Umbilical cord (tissue), 2 donors: ENCODE data around the gene PGLYRP4. TPM values are rescaled to one million over a fixed set of nuclear protein-coding genes. Genes with fewer than 3 reads are reported as not detected.

Experiments used
- DNase-seq: peaks from one replicate; pipeline ENCODE4 v3.0.0-alpha.2; 2015; ENCODE audit warnings: low spot score
- total RNA-seq: library from RNA; depleted of rRNA; stranded (reverse); fragments of >200 nt; gene quantifications from one replicate; pipeline ENCODE4 v1.2.3, GENCODE V29; 2014; ENCODE audit warnings: low replicate concordance; ENCODE audit not compliant: insufficient read depth

PGLYRP4 gene
- total RNA-seq, 1 donor from 2014 or later = 0.48 TPM

DNA sequence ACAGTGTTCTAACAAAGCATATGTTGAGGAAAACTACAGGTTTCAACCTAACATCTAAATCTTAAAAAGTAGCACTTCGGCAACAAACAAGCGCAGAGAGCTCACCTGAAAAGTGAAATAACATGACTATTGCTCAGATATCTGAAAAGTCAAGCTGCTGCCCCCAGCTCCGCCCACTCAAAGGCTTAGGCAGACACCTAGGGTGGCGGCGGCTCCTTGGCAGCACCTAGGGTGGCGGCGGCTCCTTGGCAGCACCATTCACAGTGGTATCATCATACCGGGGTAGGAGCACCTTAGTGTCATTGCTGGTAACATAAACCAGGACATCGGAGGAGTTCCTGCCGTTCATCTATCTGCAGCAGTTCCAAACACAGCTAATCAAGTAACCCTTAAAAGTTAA, 30.9 kb upstream of the PGLYRP4 start:
- DNase-seq = no peak

DNA sequence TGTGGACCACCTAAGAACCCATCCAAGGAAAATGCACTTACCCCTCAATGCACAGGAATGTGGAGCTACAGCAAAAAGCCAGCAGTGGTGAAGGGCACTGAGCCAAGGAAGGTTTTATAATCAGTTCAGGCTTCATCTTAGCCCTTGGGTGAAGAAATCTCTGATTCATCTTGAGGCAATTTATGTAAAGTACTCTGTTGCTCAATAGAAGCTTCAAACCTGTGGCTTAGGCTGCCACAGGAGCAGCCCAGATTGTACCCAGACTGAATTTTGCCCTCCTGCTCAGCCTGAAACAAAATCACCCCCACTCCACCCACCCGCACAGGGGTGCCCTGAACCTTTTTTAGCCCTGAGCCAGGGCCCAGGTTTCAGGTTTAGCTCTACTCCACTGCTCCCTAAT, 26.9 kb upstream of the PGLYRP4 start, which contains the start of gene S100A12:
TSS of gene S100A12 (minus strand) at position 111 of the 400 bp plus-strand sequence. CDS start 1,029 bp downstream, outside the sequence.
- DNase-seq = peak; percentile 60

DNA sequence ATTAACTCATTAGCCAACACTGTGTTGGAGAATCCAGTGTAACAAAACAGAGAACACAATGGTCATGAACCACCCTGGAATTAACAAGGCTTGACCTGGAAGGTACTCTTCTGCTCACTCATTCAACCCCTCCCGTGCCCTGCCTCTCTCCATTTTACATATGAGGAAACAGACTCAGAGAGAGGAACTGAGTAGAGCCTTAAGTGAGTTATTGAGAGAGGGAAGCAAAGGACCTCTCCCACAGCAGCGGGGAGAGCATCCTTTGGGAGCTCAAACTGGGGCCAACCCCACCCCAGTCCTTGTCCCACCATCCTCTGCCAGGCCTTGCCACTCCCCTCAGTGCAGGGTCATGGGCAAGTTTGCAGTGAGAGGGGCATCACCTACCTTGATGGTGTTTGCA, 25.4 kb upstream of the PGLYRP4 start:
- DNase-seq = no peak

DNA sequence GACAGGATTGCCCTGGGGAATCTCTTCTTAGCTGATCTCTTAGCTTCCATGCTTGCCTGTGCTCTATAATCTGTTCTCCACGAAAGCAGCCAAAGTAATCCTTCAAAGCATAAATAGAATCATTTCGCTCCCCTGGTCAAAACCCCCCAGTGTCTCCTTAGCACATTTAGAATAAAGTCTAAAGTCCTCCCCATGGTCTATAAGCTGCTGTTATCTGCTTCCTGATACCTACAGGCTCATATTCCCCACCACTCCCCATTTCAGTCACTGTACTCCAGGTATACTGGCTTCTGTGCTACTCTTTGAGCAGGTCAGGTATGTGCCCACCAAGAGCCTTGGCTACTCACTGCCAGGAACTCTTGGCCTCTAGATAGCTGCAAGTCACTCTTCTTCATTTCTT, 23.9 kb upstream of the PGLYRP4 start:
- no peak for DNase-seq

DNA sequence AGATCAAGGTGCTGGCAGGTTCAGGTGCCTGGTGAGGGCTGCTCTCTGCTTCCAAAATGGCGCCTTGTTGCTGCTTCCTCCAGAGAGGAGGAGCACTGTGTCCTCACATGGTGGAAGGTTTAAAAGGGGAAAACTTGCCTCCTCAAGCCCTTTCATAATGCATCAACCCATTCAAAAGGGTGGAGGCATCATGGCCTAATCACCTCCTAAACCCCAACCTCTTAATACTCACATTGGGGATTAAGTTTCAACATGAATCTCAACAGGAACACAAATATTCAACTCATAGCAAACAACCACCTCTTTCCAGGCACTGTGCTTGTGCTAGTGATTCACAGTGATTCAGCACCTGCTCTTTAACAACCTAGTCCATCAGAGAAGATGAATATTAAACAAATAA, 22.6 kb upstream of the PGLYRP4 start:
- DNase-seq = no peak

DNA sequence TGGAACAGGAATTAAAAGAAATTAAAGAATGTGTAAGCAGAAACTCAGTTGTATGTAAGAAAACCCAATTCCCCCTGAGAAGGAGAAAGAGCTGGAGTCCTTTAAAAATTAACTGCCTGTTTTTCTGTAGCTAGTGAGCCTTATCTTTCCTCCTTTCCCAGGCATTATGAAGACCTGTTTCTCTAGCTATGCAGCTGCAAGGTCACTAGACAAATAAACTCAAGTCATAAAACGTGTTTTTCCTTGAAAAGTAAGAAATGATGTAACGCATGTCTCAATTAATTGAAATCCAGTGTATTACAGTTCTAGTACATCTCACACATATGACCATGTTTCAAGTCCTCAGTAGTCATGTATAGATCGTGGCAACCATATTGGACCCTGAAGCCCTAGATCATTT, 21.5 kb upstream of the PGLYRP4 start:
- DNase-seq = no peak

DNA sequence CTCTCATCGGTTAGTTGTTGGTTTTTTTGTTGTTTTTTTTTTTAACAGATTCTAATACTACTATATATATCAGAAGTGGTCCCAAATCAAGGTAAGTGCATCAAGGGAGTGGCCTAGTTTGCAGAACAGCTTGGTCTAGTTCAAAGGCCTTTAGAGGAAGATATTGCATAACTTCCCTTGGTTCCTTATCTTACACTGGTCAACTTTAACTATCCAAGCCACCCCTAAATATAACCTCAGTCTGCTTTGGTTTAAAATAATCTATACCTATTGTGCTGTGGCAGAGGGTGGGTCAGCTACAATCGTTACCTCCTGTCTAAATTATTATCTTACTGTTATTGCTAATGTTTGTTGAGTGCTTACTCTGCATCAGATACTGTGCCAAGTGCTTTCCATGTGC, 19.9 kb upstream of the PGLYRP4 start:
- DNase-seq = no peak

DNA sequence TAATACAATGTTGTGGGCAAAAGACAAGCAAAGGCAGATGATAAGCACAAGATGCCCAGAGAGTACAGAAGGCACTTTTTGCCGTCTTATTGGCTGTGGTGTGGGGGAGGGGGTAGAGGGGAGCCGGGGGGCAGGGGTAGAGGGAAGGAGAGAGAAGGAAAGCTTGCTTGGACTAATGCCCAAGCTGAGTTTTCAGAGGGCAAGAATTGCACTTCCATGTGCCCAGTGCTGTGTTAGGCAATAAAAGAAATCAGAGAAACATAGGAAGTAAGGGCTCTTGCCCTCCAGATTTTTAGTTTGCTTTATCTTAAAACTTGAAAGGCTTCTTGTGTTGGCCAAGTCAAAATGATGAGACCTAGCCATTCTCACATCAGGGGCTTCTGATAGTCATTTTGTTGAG, 18.4 kb upstream of the PGLYRP4 start:
- no peak for DNase-seq

DNA sequence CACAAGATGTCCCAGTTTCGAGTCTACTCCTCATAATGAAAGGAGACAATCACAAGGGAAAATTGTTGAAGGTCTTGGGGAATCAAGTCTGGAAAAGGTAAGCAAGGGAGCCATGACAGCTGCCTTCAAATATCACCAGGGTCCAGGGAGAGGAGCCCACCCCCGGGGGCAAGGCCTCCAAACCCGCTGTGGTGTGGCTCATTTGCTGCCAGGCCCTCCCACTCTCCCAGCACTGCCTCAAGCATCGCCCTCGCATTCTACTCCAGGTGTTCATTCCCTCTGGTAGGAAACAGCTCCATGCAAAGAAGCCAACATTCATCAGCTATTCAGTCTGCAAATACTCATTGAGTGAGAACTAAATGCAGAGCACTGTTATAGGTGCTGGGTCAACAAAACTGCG, 17.6 kb upstream of the PGLYRP4 start:
- no peak for DNase-seq

DNA sequence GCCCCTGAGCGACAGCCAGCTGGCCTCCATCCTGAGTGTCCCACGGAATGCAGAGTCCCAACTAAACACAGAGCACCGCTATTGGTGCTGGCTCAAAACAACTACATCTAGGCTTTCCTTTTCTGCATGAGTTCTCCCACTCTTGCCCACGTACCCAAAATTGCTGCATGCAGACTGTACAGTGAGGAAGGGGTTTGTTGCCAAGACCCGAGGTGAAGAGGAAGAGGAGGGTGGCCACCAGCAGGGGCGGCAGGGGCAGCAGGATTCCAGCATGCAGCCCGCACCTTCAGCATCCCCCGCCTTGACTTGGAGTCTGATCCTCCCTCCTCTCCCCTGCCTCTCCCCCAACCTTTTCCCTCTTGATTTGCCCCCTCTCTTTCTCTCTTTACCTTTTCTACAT, 17.1 kb upstream of the PGLYRP4 start:
- DNase-seq = no peak

DNA sequence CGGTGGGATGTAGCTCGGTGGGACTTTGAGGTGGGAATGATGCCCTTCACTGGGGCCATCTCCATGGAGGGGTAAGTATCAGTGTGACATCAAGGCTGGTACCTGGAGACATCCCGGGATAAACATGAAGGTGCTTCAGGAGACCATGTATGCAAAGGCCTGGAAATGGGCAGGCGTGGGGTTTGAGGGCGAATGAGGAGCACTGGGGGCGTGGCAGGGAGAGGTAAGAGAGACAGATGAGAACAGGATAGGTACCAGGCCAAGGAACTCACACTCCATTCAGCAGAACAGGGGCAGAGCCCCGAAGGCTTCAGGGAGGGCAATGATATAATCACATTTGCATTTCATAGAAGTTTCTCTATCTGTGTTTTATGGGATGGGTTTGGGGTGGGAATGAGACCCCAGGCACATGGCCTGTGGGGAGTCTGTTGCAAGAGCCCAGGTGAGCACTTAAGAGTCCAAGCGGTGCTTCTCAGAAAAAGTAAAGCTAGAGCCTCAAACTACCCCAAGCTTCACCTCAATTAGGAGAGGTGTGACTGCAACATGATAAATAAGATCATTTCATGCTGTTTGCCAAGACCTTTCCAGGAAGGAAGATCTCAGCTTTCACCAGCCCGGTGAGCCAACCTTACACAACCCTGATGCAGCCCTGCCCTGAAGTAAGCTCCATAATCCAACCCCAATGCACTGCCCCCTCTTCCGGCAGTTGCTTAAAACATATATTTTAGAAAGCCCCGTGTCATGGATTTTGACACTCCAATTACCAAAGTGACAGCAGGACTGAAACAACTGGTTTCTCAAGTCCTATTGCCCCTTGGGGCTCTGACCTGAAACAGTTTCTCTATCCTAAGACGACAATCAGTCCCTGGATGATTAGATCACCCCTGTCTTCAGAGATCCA, 16.4 kb upstream of the PGLYRP4 start:
- DNase-seq = peak; percentile 55

DNA sequence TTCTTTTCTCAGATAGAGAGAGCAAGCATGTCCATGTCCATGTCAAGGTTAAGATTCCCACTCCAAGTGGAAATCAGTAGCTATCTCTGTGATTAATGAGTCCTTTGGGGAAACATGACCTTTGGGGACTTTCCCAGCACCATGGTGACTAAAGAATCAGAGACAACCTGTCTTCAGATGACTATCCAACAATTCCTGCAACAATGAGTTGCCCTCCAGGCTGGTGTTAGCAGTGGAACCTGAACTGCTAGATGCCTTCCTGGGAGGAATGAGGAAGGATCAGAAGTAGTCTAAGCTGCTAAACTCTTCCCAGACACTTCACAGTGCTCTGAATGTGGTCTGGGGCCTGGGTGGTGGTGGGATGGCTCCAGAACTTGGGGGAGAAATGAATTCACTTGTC, 15.5 kb upstream of the PGLYRP4 start:
- DNase-seq = no peak

DNA sequence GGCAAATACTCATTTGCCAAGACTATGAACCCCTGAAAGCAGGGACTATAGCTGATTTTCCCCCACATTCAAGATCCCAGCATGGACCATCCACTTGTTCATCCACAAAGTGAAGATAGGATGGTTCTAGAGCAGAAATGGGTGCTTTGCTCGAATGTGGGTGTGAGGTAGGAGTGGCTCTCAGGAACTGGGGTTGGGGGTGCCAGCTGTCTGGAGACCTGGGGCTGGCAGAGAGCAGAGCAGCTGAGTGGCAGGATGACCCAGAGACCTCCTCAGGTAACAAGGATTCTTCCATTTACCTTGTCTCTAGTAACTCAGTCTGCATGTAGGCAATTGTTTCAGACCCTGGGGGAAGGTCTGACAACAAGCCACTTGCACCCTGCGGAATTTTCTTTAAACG, 15.0 kb upstream of the PGLYRP4 start:
- DNase-seq = no peak

DNA sequence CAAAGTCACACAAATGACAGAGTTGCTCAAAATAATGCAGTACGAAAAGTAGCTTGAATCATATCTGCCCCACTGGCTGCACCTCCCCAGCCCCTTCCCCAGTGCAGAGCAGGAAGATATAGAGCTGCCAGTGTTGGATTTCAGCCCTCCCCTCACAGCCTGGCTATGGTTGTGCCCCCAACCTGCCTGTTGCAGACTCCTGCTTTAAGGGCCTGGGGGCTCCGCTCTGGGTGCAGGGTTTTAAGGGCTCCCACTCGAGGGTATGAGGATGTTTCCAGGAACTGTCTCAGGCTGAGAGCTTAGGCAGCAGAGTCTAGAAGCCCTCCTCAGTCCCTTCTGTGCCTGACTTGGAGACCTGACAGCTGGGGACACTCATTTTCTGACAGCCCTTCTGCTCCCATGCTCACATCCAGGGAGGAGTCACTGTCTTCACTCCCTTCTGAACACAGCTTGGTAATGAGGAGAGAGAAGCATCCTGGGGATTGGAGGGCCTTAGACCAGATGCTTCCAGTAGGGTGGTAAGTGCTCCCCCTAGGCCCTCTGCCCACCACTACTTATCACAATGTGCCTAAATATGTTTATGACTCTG, 13.6 kb upstream of the PGLYRP4 start:
- DNase-seq = no peak

DNA sequence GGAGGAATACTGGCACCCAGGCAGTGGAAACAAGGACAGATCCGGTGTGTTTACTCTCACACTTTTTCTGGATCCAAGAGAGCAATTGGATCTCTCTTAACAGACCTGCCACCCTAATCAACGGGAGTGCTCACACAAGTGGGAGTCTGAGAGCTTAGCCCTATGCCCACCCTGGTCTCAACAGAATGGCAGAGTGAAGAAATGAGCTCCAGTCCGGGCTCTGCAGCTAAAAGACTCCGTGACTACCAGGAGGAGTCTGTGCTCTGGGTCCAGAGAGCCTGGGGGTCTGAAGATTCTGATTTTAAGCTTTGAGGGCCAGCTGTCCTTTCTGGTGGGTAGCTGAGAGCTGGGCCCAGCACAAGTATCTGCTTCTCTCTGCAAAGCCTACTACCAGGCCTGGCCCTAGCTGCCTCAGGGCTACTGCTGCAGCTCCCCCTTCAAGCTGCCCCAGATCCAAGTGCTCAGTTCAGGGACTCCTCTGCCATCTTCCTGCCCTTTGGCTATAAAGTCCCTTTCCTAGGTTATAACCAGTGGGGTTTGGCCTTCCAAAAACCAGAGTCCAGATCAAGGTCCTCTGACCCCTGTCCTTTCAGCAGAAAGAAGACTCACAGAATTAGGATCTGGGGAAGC, 13.0 kb upstream of the PGLYRP4 start:
- DNase-seq = no peak

DNA sequence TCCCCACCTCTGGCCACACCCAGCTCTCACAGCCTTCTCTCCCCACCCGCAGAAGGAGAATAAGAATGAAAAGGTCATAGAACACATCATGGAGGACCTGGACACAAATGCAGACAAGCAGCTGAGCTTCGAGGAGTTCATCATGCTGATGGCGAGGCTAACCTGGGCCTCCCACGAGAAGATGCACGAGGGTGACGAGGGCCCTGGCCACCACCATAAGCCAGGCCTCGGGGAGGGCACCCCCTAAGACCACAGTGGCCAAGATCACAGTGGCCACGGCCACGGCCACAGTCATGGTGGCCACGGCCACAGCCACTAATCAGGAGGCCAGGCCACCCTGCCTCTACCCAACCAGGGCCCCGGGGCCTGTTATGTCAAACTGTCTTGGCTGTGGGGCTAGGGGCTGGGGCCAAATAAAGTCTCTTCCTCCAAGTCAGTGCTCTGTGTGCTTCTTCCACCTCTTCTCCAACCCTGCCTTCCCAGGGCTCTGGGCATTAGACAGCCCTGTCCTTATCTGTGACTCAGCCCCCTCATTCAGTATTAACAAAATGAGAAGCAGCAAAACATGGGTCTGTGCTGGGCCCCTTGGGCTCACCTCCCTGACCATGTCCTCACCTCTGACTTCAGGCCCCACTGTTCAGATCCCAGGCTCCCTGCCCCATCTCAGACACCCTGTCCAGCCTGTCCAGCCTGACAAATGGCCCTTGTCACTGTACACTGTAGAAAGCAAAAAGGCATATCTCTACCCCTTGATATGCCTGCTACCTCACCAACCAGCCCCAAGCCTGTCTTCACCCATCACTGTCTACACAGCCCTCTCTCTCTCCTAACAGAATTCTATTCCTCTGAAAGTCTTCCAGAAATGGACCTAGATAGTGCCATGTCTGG, 12.2 kb upstream of the PGLYRP4 start:
- DNase-seq = no peak

DNA sequence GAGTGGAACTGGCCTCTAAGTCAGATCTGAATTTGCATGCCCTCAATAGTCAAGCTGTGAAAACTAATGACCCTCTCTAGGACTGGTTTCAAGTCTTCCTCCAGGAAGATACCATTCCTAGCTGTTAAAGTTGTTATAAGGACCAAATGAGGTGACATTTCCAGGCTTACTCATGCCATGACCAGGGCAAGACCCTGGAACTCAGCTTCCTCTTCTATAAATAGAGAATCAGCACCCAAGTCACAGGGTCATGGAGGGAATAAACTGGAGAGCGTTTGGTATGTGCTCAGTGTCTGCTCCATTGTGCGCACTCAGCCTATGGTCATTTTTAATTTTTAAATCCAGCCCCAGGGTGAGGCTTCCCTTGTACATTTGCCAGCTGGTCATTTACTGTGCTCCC, 11.5 kb upstream of the PGLYRP4 start:
- DNase-seq = no peak

DNA sequence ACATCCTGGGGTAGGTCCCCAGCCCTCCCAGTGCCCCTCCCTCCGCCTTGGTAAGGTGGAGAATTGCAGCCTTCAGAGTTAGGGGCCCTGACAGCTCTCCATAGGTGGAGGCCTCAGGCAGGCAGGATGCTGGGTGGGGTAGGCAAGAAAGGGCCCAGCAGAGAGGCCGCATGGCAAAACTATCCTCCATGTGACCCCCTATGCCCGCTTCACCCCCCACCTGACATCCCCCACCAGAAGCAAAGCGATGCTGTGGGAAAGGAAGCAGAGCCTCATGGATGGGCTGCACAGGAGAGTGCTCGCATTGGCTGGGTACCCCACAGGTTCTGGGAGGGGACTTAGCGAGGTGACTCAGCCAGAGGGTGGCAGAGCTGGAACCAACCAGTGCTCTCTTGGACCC, 10.6 kb upstream of the PGLYRP4 start:
- DNase-seq = no peak

DNA sequence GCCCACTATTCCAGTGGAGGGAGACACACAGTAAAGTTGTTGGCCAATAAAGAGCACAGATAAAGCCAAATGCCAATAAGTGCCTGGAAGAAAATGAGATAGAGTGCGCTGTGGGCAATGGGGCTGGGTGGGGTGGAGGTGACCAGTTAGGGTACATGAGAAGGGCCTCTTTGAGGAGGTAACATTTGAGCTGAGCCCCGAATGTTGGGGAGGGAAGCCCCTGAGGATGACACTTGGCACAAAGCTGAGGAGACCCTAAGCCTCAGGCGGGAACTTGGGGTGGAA, 10.0 kb upstream of the PGLYRP4 start:
- no peak for DNase-seq

DNA sequence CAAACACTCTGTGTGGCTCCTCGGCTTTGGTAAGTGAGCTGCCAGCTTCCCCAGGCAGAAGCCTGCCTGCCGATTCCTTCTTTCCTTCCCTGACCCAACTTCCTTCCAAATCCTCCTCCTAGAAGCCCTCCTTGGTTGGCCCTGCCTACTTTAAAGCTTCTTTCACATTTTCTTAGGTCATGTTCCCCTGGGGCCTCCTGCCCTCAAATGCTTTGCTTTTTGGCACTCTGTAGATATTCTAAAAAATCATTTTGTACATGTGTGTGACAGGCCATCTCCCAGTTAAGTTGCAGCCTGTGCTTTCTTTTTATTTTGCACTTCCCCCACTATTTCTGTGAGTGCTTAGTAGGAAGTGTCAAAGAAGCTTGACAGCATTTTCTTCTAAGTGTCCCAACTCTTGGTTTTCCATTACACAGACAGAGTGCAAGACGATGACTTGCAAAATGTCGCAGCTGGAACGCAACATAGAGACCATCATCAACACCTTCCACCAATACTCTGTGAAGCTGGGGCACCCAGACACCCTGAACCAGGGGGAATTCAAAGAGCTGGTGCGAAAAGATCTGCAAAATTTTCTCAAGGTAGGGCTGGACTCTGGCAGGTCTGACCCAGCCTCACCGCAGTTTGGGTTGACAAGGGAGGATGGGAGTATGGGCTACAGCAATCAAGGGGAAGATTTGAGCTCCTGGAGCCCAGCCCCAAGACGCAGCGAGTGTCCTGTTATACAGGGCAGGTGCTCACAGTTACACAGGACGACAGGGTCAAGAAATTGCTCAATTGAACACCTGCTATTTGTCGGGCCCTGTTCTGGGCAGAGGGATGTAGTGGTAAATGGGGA, 9.4 kb upstream of the PGLYRP4 start, which contains the start of gene S100A9:
TSS of gene S100A9 (plus strand) at position 2 of the 838 bp plus-strand sequence. CDS start at position 432, 430 bp downstream.
- DNase-seq = no peak
